NT2/D1 (cell line): ENCODE data around the gene GPC6.

Source experiments
- SUZ12 ChIP-seq: IDR thresholded peaks from 2 replicates; pipeline ENCODE4 v1.6.1; 2011; ENCODE audit not compliant: insufficient read length, insufficient read depth; ENCODE audit errors: extremely low read depth
- YY1 ChIP-seq: IDR thresholded peaks from 2 replicates; pipeline ENCODE4 v1.6.1; 2011; ENCODE audit not compliant: insufficient read length, insufficient read depth
- ZNF274 ChIP-seq: IDR thresholded peaks from 2 replicates; pipeline ENCODE4 v1.6.1; 2011; ENCODE audit warnings: mild to moderate bottlenecking, low read depth, low read length

GRCh38 chr13:94269557-94269956, 1043.0 kb downstream of the GPC6 start:
- TF ChIP-seq YY1: no peak
- no peak for TF ChIP-seq ZNF274
- TF ChIP-seq SUZ12: no peak
